MM.1S (cell line): ENCODE data around the gene UPP1.

Source experiments
- DNase-seq: peaks from one replicate; pipeline ENCODE4 v3.0.0-alpha.2; 2015
- H2AFZ ChIP-seq: fragments of 300-600 bp; sonication (generic); 2 replicates; pipeline ENCODE4 v1.6.0; 2016; ENCODE audit warnings: antibody characterized with exemption, low read length
- H3F3A ChIP-seq: fragments of 300-600 bp; sonication (generic); 2 replicates; pipeline ENCODE4 v1.6.1; 2016; ENCODE audit warnings: mild to moderate bottlenecking, antibody characterized with exemption, low read length, moderate library complexity, mixed read lengths; ENCODE audit not compliant: insufficient read depth
- H3K27ac ChIP-seq: fragments of 300-600 bp; sonication (generic); 2 replicates; pipeline ENCODE4 v1.5.1; 2016; ENCODE audit warnings: mild to moderate bottlenecking, low read length
- H3K27me3 ChIP-seq: fragments of 300-600 bp; sonication (generic); replicated peaks from 2 replicates; pipeline ENCODE4 v1.6.0; 2016; ENCODE audit warnings: low read length; ENCODE audit not compliant: insufficient read depth
- H3K36me3 ChIP-seq: fragments of 300-600 bp; sonication (generic); replicated peaks from 2 replicates; pipeline ENCODE4 v1.6.1; 2016; ENCODE audit warnings: mild to moderate bottlenecking, low read length, mixed read lengths; ENCODE audit not compliant: insufficient read depth
- H3K4me1 ChIP-seq: fragments of 300-600 bp; sonication (generic); 2 replicates; pipeline ENCODE4 v1.6.1; 2016; ENCODE audit warnings: low read length, mixed read lengths
- H3K4me2 ChIP-seq: fragments of 300-600 bp; sonication (generic); 2 replicates; pipeline ENCODE4 v1.6.0; 2016; ENCODE audit warnings: low read depth, low read length
- H3K4me3 ChIP-seq: fragments of 300-600 bp; sonication (generic); 2 replicates; pipeline ENCODE4 v1.5.1; 2016; ENCODE audit warnings: low read length, mixed read lengths
- H3K79me2 ChIP-seq: fragments of 300-600 bp; sonication (generic); 2 replicates; pipeline ENCODE4 v1.6.1; 2016; ENCODE audit warnings: mixed run types, low read length, mixed read lengths
- H3K9ac ChIP-seq: fragments of 300-600 bp; sonication (generic); 2 replicates; pipeline ENCODE4 v1.6.1; 2016; ENCODE audit warnings: low read length, mixed read lengths
- H3K9me2 ChIP-seq: fragments of 300-600 bp; sonication (generic); replicated peaks from 2 replicates; pipeline ENCODE4 v1.6.1; 2016; ENCODE audit warnings: mild to moderate bottlenecking, low read length, mixed read lengths; ENCODE audit not compliant: insufficient read depth
- H3K9me3 ChIP-seq: fragments of 300-600 bp; sonication (generic); replicated peaks from 2 replicates; pipeline ENCODE4 v1.6.1; 2016; ENCODE audit warnings: mild to moderate bottlenecking, low read length, mixed read lengths; ENCODE audit not compliant: insufficient read depth
- H4K20me1 ChIP-seq: fragments of 300-600 bp; sonication (generic); 2 replicates; pipeline ENCODE4 v1.6.1; 2016; ENCODE audit warnings: mild to moderate bottlenecking, low read length, moderate library complexity, mixed read lengths; ENCODE audit not compliant: insufficient read depth
- CTCF ChIP-seq: fragments of 300-600 bp; sonication (generic); IDR thresholded peaks from 2 replicates; pipeline ENCODE4 v1.5.1; 2016; ENCODE audit warnings: antibody characterized with exemption, low read length, mixed read lengths
- EZH2 ChIP-seq: fragments of 300-600 bp; sonication (generic); optimal IDR thresholded peaks from 2 replicates; pipeline ENCODE3; 2017; ENCODE audit warnings: low read depth, mild to moderate bottlenecking, antibody characterized with exemption, low read length, mixed read lengths
- EZH2phosphoT487 ChIP-seq: fragments of 300-600 bp; sonication (generic); IDR thresholded peaks from 2 replicates; pipeline ENCODE4 v1.6.1; 2018; ENCODE audit warnings: antibody characterized with exemption, low read length

UPP1 gene

GRCh38 chr7:48053736-48054135 lies 35.3 kb upstream of the UPP1 start:
- Histone ChIP-seq H3K9me2 (no peaks in the 10 kb centered on the region), H3K4me1 (no peaks in the 10 kb centered on the region), H3F3A (no peaks in the 10 kb centered on the region), H3K27me3 (no peaks in the 10 kb centered on the region), H3K79me2 (no peaks in the 10 kb centered on the region), H3K9ac (no peak overlapping the region), H3K9me3 (no peaks in the 10 kb centered on the region), H3K27ac (no peak overlapping the region), H2AFZ (no peak overlapping the region), H3K4me2 (no peak overlapping the region), H4K20me1 (no peaks in the 10 kb centered on the region), H3K4me3 (no peak overlapping the region), H3K36me3 (no peaks in the 10 kb centered on the region)
- DNase-seq: no peak
- TF ChIP-seq EZH2: no peak

GRCh38 chr7:48058990-48059389 lies 30.1 kb upstream of the UPP1 start:
- H3K9ac ChIP-seq: no peak overlapping the region
- no peaks in the 10 kb centered on the region for H3K9me3 ChIP-seq
- no peaks in the 10 kb centered on the region for H3K9me2 ChIP-seq
- no peaks in the 10 kb centered on the region for H3F3A ChIP-seq
- H3K36me3 ChIP-seq: no peaks in the 10 kb centered on the region
- no peak overlapping the region for H3K4me3 ChIP-seq
- no peak overlapping the region for H2AFZ ChIP-seq
- H3K79me2 ChIP-seq: no peaks in the 10 kb centered on the region
- H4K20me1 ChIP-seq: no peaks in the 10 kb centered on the region
- no peak for DNase-seq
- no peak overlapping the region for H3K4me2 ChIP-seq
- TF ChIP-seq EZH2 (no peak), CTCF (no peak), EZH2phosphoT487 (no peak)
- no peak overlapping the region for H3K27ac ChIP-seq
- H3K4me1 ChIP-seq: no peaks in the 10 kb centered on the region
- H3K27me3 ChIP-seq: no peaks in the 10 kb centered on the region

- Histone ChIP-seq H3K9ac (no peak overlapping the region), H3K9me3 (no peaks in the 10 kb centered on the region), H2AFZ (no peak overlapping the region), H3K4me3 (no peak overlapping the region), H3K79me2 (no peaks in the 10 kb centered on the region), H3K27me3 (no peaks in the 10 kb centered on the region), H3K27ac (no peak overlapping the region), H3K9me2 (no peaks in the 10 kb centered on the region), H3F3A (no peaks in the 10 kb centered on the region), H4K20me1 (no peaks in the 10 kb centered on the region), H3K4me1 (no peaks in the 10 kb centered on the region), H3K36me3 (no peaks in the 10 kb centered on the region), H3K4me2 (no peak overlapping the region)
- DNase-seq: no peak
- TF ChIP-seq CTCF (no peak), EZH2 (no peak), EZH2phosphoT487 (no peak)
Observed at GRCh38 chr7:48059706-48060105, 29.4 kb upstream of the UPP1 start.

GRCh38 chr7:48063985-48064384 lies 25.1 kb upstream of the UPP1 start:
- Histone ChIP-seq H3K4me2 (no peak overlapping the region), H3K9me2 (no peaks in the 10 kb centered on the region), H3K4me3 (no peak overlapping the region), H4K20me1 (no peaks in the 10 kb centered on the region), H3K9ac (no peak overlapping the region), H3K36me3 (no peaks in the 10 kb centered on the region), H3F3A (no peaks in the 10 kb centered on the region), H3K4me1 (no peaks in the 10 kb centered on the region), H3K27ac (no peak overlapping the region), H3K9me3 (no peaks in the 10 kb centered on the region), H3K27me3 (no peaks in the 10 kb centered on the region), H2AFZ (no peak overlapping the region), H3K79me2 (no peaks in the 10 kb centered on the region)
- DNase-seq: no peak
- TF ChIP-seq CTCF (no peak), EZH2phosphoT487 (no peak), EZH2 (no peak)
